ENCODE results near the gene CEBPE. TPM values are rescaled to one million over a fixed set of nuclear protein-coding genes. Genes with fewer than 3 reads are reported as not detected.

The CEBPE gene
- total and polyA plus RNA-seq, 11 donors, result 0.18 to 0.32 (median 0.24) TPM; not detected in 8

DNA sequence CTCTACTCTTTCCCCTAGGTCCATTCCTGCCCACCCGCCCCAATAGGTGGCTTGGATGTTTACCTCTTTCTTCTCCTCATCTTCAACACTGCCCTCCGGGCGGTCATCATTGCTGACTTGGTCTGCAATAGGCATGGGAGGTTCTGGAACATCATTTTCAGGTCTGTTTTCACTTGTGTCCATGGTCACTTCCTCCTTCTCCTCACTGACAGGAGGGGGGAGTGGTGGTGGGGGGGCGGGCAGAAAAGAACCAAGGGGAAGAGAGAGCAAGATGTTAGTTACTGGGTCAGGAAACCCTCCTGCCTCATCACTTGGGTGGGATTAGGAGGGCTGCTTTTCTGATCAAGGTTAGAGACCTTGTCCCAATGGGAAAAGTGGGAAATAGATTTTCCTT, 49.6 kb downstream of the CEBPE start:
- H3K27ac ChIP-seq, result peak overlapping the region in 1 of 12 donors; percentile 15
- no peaks in the 10 kb centered on the region for H3K9me3 ChIP-seq
- no peak overlapping the region for H3K4me3 ChIP-seq
- no peaks in the 10 kb centered on the region for H3K27me3 ChIP-seq
- peaks cover 5 to 45% (median 30%) of the 10 kb centered on the region in 12 donors for H3K4me1 ChIP-seq
- no peak for DNase-seq
- intact Hi-C loops (cut with DNase I), result loop anchor here in 1 of 10 donors (2.0 kb wide), 1 partner anchor 39 kb away; no protein-coding TSS in a partner anchor
- no peak for ATAC-seq
- 82 to 87% (median 86%) methylated on average over 4 of the region's 4 CpGs for WGBS, 4 donors
- no peak for TF ChIP-seq POLR2A (IDR thresholded peaks at IDR 0.05)
- peaks cover 0 to 77% (median 65%) of the 10 kb centered on the region in 9 donors for H3K36me3 ChIP-seq

DNA sequence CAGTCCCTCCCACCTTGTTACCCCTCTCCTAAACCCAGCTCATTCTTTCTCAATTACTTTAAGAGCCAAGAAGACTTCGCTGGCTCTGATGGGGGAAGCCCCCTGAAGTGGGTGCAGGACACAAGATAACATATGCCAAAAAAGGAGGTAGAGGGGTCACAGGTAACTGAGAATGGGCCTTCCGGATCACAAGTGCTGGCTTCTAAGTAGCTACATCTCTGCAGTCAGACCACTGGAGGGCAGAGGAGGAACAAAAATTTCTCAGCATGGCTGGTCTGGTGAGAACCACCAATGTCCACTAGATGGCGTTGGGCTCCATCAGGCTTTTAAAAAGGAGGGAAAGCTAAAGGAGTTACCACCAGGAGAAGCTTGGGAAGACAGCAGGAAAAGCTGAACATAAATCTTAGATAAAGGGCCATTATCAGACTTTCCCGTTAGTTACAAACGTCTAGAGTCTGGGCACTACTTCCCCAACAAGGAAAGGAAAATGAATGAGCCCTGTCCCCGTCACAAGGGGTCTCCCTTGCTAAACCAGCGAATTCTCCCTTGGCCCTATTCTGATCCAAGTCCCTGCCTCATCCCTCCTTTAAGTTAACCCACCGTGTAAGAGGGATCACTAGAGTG, 50.2 kb downstream of the CEBPE start:
- H3K4me3 ChIP-seq, result no peak overlapping the region
- H3K27me3 ChIP-seq, result no peaks in the 10 kb centered on the region
- 29 to 31% (median 30%) methylated on average over 8 of the region's 8 CpGs for whole genome bisulfite sequencing, 4 donors
- no peaks in the 10 kb centered on the region for H3K9me3 ChIP-seq
- intact Hi-C loops (cut with DNase I), result loop anchor here in 1 of 10 donors (2.0 kb wide), 1 partner anchor 40 kb away; no protein-coding TSS in a partner anchor
- peaks cover 5 to 45% (median 30%) of the 10 kb centered on the region in 12 donors for H3K4me1 ChIP-seq
- TF ChIP-seq POLR2A (IDR thresholded peaks at IDR 0.05), result no peak
- TF ChIP-seq, protein P1, sequence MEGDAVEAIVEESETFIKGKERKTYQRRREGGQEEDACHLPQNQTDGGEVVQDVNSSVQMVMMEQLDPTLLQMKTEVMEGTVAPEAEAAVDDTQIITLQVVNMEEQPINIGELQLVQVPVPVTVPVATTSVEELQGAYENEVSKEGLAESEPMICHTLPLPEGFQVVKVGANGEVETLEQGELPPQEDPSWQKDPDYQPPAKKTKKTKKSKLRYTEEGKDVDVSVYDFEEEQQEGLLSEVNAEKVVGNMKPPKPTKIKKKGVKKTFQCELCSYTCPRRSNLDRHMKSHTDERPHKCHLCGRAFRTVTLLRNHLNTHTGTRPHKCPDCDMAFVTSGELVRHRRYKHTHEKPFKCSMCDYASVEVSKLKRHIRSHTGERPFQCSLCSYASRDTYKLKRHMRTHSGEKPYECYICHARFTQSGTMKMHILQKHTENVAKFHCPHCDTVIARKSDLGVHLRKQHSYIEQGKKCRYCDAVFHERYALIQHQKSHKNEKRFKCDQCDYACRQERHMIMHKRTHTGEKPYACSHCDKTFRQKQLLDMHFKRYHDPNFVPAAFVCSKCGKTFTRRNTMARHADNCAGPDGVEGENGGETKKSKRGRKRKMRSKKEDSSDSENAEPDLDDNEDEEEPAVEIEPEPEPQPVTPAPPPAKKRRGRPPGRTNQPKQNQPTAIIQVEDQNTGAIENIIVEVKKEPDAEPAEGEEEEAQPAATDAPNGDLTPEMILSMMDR (IDR thresholded peaks at IDR 0.05), result peak; percentile 93 to 99 (median 96)
- H3K27ac ChIP-seq, result peak overlapping the region in 2 of 12 donors; percentile 10 to 29
- ATAC-seq, result peak; percentile 35 to 68 (median 65)
- H3K36me3 ChIP-seq, result peaks cover 0 to 77% (median 65%) of the 10 kb centered on the region in 9 donors
- peak in 4 of 5 donors; percentile 70 to 83 (median 75) for DNase-seq

DNA sequence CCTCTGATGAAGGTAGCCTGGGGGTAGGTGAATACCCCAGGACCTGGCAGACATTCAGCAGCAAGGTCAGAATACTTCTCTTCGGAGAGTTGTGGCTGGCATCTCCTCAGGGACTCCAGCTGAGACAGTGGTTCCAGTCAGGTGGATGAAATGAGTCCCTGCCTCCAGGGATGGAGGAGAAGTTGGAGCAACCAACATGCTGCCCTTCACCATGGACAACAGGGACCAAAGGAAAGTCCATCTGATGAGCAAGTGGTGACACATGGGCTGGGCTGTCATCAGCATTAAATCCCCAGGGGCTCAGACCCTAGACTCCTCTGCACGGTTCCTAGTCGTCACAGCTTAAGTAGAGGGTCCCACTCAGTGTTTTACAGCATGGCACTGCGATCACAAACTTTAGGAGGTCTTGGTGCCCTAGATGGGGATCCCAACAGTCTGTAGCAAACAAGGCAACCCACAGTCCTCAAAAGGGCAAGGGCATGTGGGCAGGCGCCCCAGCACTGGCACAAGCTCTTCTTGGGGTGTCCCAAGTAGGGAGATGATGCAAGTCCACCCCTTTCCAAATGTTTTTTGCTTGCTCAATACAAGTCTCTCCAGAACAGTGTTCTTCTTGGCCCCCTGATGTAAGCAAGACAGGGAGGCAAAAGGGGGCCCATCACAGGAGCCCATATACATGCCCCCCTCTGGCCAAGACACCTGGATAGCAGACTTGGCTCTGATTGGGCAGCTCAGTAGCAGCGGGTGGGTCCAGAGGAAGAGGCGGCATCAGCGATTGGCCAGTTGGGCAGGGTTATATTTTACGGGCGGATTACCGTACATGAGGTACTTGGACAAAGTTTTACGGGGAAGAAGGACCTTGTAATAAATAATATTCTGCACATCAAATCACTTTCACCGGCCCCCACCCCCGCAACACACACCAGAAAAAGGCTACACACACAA, 50.9 kb downstream of the CEBPE start:
- H3K4me3 ChIP-seq, result no peak overlapping the region
- intact Hi-C loops (cut with DNase I), result loop anchor here in 1 of 10 donors (2.0 kb wide), 1 partner anchor 41 kb away; no protein-coding TSS in a partner anchor
- H3K36me3 ChIP-seq, result peaks cover 0 to 77% (median 65%) of the 10 kb centered on the region in 9 donors
- 69 to 79% (median 77%) methylated on average over 13 to 14 of the region's 14 CpGs for WGBS, 4 donors
- no peak for ATAC-seq
- TF ChIP-seq, protein P1 (IDR thresholded peaks at IDR 0.05), result no peak
- no peak for TF ChIP-seq POLR2A (IDR thresholded peaks at IDR 0.05)
- H3K27me3 ChIP-seq, result no peaks in the 10 kb centered on the region
- no peaks in the 10 kb centered on the region for H3K9me3 ChIP-seq
- DNase-seq, result no peak
- peak overlapping the region in 2 of 12 donors; percentile 10 to 29 for H3K27ac ChIP-seq
- peaks cover 5 to 48% (median 30%) of the 10 kb centered on the region in 12 donors for H3K4me1 ChIP-seq

Other genes with a start within 250 kb of the CEBPE start
- 100 to 1,000 TPM in 3 of 9 donors, 10 to 100 TPM in 6; 47.9 to 128 (median 64.5) TPM for gene LRP10, start 247.5 kb downstream of the CEBPE start, total RNA-seq
- 10 to 100 TPM; 11.0 to 99.9 TPM for gene LRP10, start 247.5 kb downstream of the CEBPE start, polyA plus RNA-seq
- gene REM2, start 236.0 kb downstream of the CEBPE start, total RNA-seq, result under 1 TPM in 1 of 9 donors, not detected in 8; 0.21 TPM
- under 1 TPM in 1 of 2 donors, not detected in 1; 0.06 TPM for gene REM2, start 236.0 kb downstream of the CEBPE start, polyA plus RNA-seq
- 10 to 100 TPM; 35.4 to 45.0 (median 41.6) TPM for gene RBM23, start 200.1 kb downstream of the CEBPE start, total RNA-seq
- 10 to 100 TPM; 14.8 to 52.7 TPM for gene RBM23, start 200.1 kb downstream of the CEBPE start, polyA plus RNA-seq
- 10 to 100 TPM; 37.2 to 60.2 (median 48.8) TPM for gene PRMT5, start 189.9 kb downstream of the CEBPE start, total RNA-seq
- 100 to 1,000 TPM in 1 of 2 donors, 10 to 100 TPM in 1; 10.4 to 101 TPM for gene PRMT5, start 189.9 kb downstream of the CEBPE start, polyA plus RNA-seq
- 10 to 100 TPM; 14.0 to 42.1 (median 19.6) TPM for gene HAUS4, start 162.2 kb downstream of the CEBPE start, total RNA-seq
- 10 to 100 TPM; 13.0 to 21.7 TPM for gene HAUS4, start 162.2 kb downstream of the CEBPE start, polyA plus RNA-seq
- 10 to 100 TPM in 5 of 9 donors, 1 to 10 TPM in 4; 5.6 to 18.0 (median 13.0) TPM for gene AJUBA, start 136.7 kb downstream of the CEBPE start, total RNA-seq
- gene AJUBA, start 136.7 kb downstream of the CEBPE start, polyA plus RNA-seq, result 1 to 10 TPM; 6.4 to 9.9 TPM
- 1 to 10 TPM; 3.8 to 7.6 (median 5.5) TPM for gene C14orf93, start 109.1 kb downstream of the CEBPE start, total RNA-seq
- 1 to 10 TPM; 3.4 to 4.0 TPM for gene C14orf93, start 109.1 kb downstream of the CEBPE start, polyA plus RNA-seq
- 100 to 1,000 TPM; 113 to 186 (median 122) TPM for gene PSMB5, start 84.4 kb downstream of the CEBPE start, total RNA-seq
- 100 to 1,000 TPM in 1 of 2 donors, 10 to 100 TPM in 1; 75.7 to 233 TPM for gene PSMB5, start 84.4 kb downstream of the CEBPE start, polyA plus RNA-seq
- gene PSMB11, start 77.0 kb downstream of the CEBPE start, total RNA-seq, result not detected
- gene PSMB11, start 77.0 kb downstream of the CEBPE start, polyA plus RNA-seq, result not detected
- 1 to 10 TPM in 8 of 9 donors, under 1 TPM in 1; 0.72 to 3.3 (median 1.9) TPM for gene CDH24, start 61.7 kb downstream of the CEBPE start, total RNA-seq
- 1 to 10 TPM; 1.6 to 2.8 TPM for gene CDH24, start 61.7 kb downstream of the CEBPE start, polyA plus RNA-seq
- 10 to 100 TPM; 42.0 to 91.2 (median 65.6) TPM for gene ACIN1, start 24.1 kb downstream of the CEBPE start, total RNA-seq
- 10 to 100 TPM; 46.2 to 71.5 TPM for gene ACIN1, start 24.1 kb downstream of the CEBPE start, polyA plus RNA-seq
- 10 to 100 TPM; 15.3 to 35.9 (median 29.6) TPM for gene C14orf119, start 23.8 kb downstream of the CEBPE start, total RNA-seq
- gene C14orf119, start 23.8 kb downstream of the CEBPE start, polyA plus RNA-seq, result 10 to 100 TPM in 1 of 2 donors, 1 to 10 TPM in 1; 8.1 to 47.7 TPM
- not detected for gene CIROP, start 14.3 kb downstream of the CEBPE start, total RNA-seq
- gene CIROP, start 14.3 kb downstream of the CEBPE start, polyA plus RNA-seq, result not detected
- gene SLC7A8, start 64.4 kb upstream of the CEBPE start, total RNA-seq, result 10 to 100 TPM in 6 of 9 donors, 1 to 10 TPM in 3; 8.5 to 34.1 (median 14.2) TPM
- 10 to 100 TPM in 1 of 2 donors, 1 to 10 TPM in 1; 7.3 to 21.6 TPM for gene SLC7A8, start 64.4 kb upstream of the CEBPE start, polyA plus RNA-seq
- not detected for gene RNF212B, start 118.7 kb upstream of the CEBPE start, total RNA-seq
- gene RNF212B, start 118.7 kb upstream of the CEBPE start, polyA plus RNA-seq, result not detected
- 10 to 100 TPM in 5 of 9 donors, 1 to 10 TPM in 4; 7.7 to 13.0 (median 10.0) TPM for gene HOMEZ, start 166.9 kb upstream of the CEBPE start, total RNA-seq
- 1 to 10 TPM; 6.2 to 9.2 TPM for gene HOMEZ, start 166.9 kb upstream of the CEBPE start, polyA plus RNA-seq
- gene PPP1R3E, start 183.6 kb upstream of the CEBPE start, total RNA-seq, result 10 to 100 TPM in 2 of 9 donors, 1 to 10 TPM in 7; 2.9 to 11.4 (median 5.6) TPM
- 10 to 100 TPM in 1 of 2 donors, 1 to 10 TPM in 1; 2.1 to 10.1 TPM for gene PPP1R3E, start 183.6 kb upstream of the CEBPE start, polyA plus RNA-seq
- gene BCL2L2, start 187.6 kb upstream of the CEBPE start, total RNA-seq, result 10 to 100 TPM; 30.0 to 40.3 (median 36.7) TPM
- 10 to 100 TPM; 16.6 to 52.9 TPM for gene BCL2L2, start 187.6 kb upstream of the CEBPE start, polyA plus RNA-seq
- 10 to 100 TPM; 23.7 to 85.1 (median 62.5) TPM for gene PABPN1, start 202.2 kb upstream of the CEBPE start, total RNA-seq
- gene PABPN1, start 202.2 kb upstream of the CEBPE start, polyA plus RNA-seq, result 100 to 1,000 TPM in 1 of 2 donors, 10 to 100 TPM in 1; 48.6 to 102 TPM
- gene SLC22A17, start 233.6 kb upstream of the CEBPE start, total RNA-seq, result 10 to 100 TPM in 4 of 9 donors, 1 to 10 TPM in 5; 8.5 to 14.9 (median 9.9) TPM
- gene SLC22A17, start 233.6 kb upstream of the CEBPE start, polyA plus RNA-seq, result 1 to 10 TPM; 7.2 to 9.7 TPM
- gene EFS, start 245.9 kb upstream of the CEBPE start, total RNA-seq, result 1 to 10 TPM; 1.4 to 5.0 (median 2.3) TPM
- gene EFS, start 245.9 kb upstream of the CEBPE start, polyA plus RNA-seq, result 1 to 10 TPM; 2.2 to 2.4 TPM